GM18508 (cell line): ENCODE results near the gene ATP9B.
"Not testable (repeated sequence)": the region's sequence is repeated elsewhere in the genome, so short reads cannot be mapped to it uniquely, and the experiment has no call there.

Source experiments
- ATAC-seq: cut with Tn5 transposase; IDR thresholded peaks from one replicate; pipeline ENCODE4 v1.9.1; 2021; ENCODE audit warnings: moderate number of reproducible peaks; ENCODE audit not compliant: insufficient read depth, unreplicated experiment

The ATP9B gene

DNA sequence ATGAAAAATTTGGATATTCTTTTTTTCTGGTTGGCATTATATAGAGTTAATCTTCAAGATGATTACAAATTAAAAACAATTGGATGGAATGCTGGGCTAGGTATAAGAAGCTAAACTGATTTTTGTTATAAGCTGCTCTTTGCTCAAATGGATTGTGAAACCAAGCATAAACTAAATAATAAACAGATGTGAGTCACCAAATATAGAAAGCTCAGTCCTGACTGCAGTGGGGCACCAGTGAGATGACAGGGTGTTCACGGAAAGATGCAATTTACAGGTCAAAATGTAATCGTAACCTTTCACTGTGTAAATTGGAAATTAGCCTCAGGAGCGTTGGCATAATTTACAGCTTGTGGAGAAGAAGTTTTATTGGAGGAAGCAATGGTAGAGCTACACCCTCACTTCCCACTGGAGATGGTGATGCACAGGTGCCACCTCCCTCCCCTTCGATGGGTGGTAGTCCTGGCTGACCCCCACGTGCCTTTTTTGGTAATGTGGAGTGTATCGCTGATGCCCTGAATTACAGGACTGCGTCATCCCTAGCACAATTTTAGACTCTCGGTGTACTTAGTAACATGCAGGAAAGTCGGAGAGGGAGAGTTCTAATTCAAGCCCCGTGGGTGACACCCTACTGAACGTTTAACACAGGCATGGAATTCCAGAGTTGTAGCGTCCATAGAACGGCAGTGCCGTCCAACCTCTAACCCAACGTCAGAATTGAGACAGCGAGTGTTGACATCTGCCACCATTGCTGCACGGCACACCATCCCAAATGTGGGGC, 252.6 kb downstream of the ATP9B start:
- no peak for ATAC-seq

DNA sequence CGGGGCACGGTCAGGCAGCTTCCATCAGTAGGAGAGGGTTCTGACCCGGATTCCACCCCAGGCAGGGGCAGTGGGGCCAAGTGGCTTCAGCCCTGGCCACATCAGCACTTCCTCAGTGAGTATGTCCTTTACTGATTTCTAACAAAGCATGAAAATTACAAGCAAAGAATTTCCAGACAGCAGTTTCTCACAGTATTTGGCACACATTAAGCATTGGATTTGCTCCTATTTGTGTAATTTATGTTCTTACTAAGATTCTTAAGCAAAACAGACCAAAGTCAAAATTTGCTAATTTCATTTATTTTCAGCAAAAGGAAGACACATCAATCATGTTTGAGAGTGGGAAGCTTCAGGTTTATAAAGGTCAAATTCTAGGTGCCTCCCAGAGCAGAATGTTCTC, 253.2 kb downstream of the ATP9B start:
- ATAC-seq: no peak

DNA sequence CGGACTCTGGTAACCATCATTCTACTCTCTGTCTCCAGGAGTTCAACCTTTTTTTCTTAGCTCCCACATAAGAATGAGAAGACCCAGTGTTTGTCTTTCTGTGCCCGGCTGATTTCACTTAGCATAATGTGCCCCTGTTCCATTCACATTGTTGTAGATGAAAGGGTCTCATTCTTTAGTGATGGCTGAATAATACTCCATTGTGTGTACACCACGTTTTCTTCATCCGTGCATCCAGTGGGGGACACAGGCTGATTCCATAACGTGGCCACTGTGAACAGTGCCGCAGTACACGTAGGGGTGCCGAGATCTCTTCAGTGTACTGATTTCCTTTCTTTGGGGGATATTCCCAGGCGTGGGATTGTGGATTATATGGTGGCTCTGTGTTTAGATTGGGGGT, 254.3 kb downstream of the ATP9B start:
- no peak for ATAC-seq

DNA sequence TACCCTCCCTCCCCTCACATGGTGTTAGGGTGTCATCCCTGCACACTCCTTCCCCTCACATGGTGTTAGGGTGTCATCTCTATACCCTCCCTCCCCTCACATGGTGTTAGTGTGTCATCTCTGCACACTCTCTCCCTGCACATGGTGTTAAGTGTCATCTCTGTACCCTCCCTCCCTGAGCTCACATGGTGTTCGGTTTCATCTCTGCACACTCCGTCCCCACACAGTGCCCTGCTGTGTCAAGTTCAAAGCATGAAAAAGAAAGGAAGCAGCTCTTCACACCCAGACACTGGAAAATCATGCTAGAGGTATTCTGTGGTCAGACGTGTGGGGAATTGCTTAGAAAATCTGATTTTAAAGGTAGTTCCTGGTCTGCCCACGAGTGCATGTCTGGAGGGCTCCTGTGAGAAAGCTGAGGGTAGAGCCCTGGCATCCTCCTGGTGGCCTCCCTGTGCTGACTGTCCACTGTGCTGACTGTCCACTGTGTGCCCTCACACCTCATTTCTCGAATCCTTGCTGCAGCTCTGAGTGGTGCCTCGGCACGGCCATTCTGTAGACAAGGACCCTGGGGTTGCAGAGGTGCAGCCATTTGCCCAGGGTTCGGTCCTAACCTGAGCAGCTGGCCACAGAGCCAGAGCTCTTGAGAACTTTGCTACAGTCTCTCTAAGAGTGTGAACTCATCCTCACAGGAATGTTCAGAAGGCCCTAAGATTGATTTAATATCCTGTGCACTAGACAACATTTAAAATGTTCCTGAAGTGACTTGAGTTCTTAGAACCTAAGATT, 257.4 kb downstream of the ATP9B start:
- no peak for ATAC-seq

DNA sequence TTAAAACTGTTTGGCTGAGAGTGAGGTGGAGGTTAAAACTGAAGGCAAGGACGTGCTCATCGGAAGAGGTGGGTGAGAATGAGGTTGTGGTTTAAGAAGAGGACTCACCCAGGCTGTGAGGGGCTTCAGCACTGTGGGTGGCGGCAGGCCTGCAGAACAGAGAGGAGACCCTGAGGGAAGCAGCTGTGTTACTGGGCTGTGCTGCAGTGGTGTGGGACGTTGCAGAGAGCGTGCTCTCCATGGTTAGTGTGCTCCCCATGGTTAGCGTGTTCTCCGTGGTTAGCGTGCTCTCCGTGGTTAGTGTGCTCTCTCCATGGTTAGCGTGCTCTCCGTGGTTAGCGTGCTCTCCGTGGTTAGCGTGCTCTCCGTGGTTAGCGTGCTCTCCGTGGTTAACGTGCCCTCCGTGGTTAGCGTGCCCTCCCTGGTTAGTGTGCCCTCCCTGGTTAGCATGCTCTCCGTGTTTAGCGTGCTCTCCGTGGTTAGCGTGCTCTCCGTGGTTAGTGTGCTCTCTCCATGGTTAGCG, 258.1 kb downstream of the ATP9B start:
- no peak for ATAC-seq

DNA sequence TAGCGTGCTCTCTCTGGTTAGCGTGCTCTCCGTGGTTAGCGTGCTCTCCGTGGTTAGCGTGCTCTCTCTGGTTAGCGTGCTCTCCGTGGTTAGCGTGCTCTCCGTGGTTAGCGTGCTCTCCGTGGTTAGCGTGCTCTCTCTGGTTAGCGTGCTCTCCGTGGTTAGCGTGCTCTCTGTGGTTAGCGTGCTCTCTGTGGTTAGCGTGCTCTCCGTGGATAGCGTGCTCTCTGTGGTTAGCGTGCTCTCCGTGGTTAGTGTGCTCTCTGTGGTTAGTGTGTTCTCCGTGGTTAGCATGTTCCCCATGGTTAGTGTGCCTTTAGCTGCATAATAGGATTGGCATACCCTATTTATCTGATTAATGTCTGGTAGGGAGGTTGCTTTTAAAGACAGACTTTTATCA, 258.7 kb downstream of the ATP9B start:
- not testable (repeated sequence) for ATAC-seq

DNA sequence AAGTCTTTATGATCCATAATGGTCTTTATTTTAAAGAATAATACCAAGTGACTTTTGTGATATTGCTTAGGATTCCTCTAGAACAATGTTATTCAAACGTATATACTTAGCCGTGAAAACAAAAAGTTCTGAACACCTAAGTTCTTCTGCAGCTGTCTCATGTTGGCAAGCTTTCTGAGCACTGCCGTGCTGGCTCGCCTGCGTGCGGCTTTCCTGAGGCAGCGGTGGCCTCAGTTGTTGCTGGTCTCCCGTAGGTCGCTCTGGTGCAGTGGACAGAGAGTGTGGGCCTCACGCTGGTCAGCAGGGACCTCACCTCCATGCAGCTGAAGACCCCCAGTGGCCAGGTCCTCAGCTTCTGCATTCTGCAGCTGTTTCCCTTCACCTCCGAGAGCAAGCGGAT, 259.7 kb downstream of the ATP9B start:
- no peak for ATAC-seq

DNA sequence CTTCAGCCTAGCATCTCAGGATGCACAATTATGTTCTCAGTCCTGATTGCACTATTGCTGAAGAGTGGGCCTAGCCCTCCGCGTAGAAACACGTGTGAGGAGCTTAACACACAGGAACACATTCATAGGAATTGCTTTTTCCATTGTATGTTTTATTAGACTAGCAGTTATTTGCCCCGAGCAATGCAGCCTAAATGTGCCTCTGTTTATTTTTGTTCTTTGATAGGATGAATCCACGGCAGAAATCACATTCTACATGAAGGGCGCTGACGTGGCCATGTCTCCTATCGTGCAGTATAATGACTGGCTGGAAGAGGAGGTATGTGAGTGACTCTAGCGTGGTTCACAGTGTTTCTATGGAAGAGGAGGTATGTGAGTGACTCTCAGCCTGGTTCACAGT, 260.6 kb downstream of the ATP9B start:
- ATAC-seq: no peak

DNA sequence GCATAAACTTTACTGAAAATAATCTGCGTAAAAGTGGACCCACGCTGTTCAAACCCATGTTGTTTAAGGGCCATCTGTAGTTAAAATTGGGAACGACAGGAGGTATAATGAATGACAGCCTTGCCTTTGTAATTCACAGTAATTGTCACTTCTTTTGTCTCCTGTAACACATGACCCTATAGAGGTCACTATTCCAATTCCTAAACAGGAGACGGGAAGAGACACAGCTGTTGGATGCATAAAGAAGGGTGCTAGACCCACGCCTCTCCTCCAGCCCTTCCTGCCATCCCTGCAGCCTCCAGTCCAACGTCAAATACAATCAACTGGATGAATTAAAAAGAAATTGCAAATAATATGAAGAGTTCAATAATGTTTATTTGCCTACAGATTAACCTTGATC, 263.5 kb downstream of the ATP9B start:
- no peak for ATAC-seq

DNA sequence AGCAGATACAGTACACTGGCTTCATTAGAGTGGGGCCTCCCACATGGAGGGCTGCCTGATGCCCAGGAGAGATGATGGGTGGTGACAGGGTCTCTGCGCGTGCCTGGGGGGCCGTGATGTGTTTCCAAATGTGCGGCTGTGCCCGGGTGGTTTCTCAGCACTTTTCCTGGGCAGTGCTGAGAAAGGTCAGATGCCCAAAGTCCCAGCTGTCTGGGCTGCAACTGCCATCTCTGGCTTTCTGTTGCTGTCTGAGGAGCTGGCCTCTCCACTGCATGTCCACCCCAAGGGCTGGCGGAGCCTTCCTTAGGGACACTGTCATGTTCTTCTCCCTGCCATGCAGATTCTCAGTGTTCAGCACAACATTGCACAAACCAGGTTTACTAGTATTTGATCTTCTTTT, 263.9 kb downstream of the ATP9B start:
- no peak for ATAC-seq

DNA sequence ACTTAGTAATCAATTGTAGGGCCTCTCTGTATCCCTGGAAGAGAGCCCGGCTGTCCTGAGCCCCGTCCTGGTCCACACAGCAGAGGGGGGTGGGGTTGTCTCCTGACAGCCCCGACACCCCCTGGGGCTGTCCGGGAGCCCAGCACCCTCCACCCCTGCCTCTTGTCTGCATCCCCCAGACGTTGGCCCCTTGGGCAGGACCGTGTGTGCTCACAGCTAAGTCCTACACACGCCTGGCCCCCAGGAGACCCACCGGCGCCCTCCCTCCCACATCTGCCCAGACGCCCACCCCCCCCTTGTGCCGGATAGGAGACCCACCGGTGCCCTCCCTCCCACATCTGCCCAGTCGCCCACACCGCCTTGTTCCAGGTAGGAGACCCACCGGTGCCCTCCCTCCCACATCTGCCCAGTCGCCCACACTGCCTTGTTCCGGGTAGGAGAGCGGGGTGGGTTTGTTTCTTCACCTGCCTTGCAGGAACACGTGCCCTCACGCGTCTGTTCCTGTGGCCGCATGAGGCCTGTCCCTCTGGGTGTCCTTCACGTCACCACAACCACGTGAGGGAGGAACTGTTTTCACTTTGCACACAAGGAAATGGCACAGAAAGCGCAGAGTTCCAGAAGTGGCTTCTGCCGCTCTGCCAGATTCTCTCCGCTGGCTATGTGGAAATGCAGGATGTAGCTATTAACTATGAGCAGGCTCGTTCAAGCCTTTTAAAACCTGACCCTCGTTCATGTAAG, 265.5 kb downstream of the ATP9B start:
- ATAC-seq: no peak

DNA sequence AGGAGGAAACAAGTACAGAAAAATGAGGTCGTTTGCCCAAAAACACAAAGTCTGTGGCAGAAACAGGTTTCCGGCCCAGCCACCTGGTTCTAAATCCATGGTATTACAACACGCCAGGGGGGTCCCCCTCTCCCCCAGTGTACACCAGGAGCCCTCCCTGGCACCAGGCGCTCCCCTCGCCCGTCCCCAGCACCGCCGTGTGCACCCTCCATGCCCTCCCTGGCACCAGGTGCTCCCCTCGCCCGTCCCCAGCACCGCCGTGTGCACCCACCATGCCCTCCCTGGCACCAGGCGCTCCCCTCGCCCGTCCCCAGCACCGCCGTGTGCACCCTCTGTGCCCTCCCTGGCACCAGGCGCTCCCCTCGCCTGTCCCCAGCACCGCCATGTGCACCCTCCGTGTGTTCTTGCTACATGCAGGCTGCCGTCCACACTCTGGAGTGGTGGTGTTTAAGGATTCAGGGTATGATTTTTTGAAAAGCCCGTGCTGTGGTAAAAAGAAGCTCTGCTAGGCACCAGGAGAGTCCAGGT, 266.7 kb downstream of the ATP9B start:
- no peak for ATAC-seq

DNA sequence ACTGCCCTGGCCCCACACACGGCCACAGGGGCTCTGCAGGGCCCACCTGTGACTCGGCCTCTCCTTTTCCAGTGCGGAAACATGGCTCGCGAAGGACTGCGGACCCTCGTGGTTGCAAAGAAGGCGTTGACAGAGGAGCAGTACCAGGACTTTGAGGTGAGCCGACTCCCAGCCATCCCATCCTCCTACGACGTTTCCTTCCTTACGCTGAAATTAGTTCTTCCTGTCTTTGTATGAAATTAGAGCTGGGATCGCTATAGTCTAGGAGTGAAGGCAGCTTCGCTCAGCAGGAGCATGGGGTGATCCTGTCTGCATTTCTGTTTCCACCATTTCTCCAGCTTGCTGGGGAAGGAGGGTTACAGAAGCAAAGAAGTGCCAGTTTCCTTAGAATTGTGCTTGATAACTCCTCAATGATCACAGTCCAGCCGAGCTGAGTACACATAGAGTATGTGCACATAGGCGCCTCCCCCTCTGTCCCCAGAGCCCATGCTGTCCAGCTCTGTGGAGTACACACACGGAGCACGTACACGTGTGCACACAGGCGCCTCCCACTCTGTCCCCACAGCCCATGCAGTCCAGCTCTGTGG, 267.5 kb downstream of the ATP9B start:
- ATAC-seq: no peak

DNA sequence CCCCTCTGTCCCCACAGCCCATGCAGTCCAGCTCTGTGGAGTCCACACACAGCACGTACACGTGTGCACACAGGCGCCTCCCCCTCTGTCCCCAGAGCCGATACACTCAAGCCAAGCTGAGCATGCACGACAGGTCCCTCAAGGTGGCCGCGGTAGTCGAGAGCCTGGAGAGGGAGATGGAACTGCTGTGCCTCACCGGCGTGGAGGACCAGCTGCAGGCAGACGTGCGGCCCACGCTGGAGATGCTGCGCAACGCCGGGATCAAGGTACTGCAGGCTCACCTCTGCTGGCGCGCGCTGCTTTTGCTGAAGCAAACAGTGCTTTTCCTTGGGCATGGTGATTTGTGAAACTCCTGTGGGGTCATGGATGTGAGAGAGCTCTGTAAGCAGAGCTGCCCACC, 268.0 kb downstream of the ATP9B start:
- no peak for ATAC-seq

DNA sequence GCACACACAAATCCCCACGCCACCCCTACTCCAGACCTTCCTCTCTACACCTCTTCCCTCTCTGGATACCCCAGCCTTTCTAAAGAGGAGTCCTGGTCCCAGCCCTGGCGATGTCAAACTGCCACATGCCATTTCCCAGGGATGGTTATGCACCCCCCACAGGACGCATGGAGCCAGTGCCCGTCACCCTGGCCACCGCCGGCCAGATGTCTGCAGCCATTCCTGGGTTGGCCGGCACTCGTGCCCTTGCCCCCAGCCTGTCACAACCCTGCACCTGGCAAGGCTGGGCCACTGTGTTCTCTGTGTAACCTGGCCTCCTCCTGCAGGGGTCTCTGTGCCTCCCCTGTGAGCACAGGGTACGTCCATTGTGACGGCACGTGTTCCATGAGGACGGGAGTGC, 268.4 kb downstream of the ATP9B start:
- ATAC-seq: no peak

DNA sequence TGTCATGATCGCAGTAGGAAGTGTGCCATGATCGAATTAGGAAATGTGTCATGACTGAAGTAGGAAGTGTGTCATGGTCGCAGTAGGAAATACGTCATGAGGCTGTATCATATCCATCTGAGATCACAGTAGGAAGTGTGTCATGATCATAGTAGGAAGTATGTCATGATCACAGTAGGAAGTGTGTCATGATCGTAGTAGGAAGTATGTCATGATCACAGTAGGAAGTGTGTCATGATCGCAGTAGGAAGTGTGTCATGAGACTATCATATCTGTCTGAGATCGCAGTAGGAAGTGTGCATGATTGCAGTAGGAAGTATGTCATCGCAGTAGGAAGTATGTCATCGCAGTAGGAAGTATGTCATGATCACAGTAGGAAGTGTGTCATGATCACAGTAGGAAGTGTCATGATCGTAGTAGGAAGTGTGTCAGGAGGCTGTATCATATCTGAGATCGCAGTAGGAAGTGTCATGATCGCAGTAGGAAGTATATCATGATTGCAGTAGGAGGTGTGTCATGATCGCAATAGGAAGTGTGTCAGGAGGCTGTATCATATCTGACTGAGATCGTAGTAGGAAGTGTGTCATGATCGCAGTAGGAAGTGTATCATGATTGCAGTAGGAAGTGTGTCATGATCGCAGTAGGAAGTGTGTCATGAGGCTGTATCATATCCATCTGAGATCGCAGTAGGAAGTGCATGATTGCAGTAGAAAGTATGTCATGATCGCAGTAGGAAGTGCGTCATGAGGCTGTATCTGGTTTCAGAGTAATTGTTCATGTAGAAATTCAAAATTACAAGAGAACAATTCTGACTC, 270.1 kb downstream of the ATP9B start:
- no peak for ATAC-seq

DNA sequence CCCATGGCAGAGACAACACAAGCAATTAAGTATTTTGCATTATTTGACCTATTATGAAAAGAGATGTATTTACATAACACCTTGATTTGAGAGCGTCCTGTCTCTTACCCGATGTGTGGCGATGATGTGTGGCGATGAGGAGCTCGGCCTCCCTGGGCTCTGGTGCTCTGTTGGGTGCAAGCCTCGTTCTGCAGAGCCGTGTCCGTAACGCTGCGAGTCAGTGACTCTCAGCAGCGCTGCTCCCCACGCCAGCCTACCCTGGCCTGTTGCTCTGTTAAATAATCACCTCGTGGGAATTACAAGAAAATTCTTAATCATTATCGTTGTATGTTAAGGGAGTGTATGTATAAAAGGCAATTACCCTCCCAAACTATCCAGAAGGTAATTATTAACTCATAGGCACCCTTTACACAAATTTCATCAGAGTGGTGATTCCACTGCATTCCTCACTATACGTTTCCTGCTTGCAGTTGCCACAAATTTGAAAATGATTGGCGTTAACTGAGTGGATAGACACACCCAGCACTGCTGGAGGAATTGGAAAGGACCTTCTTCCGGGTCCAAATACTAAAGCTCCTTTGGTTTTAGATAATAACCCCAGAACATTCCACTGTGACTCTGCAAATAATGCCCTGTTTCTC, 274.5 kb downstream of the ATP9B start:
- no peak for ATAC-seq

DNA sequence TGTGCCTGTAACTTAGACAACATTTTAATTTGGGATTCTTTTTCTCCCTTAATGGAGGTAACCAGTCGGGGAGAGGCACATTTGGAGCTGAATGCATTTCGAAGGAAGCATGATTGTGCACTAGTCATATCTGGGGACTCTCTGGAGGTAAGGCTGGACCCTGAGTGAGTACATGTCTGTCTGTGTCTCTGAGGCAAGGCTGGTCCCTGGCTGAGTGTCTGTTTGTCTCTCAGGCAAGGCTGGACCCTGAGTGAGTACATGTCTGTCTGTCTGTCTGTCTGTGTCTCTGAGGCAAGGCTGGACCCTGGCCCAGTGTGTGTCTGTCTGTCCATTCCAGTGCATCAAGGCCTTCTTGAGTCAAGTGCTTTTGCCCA, 275.0 kb downstream of the ATP9B start:
- no peak for ATAC-seq

DNA sequence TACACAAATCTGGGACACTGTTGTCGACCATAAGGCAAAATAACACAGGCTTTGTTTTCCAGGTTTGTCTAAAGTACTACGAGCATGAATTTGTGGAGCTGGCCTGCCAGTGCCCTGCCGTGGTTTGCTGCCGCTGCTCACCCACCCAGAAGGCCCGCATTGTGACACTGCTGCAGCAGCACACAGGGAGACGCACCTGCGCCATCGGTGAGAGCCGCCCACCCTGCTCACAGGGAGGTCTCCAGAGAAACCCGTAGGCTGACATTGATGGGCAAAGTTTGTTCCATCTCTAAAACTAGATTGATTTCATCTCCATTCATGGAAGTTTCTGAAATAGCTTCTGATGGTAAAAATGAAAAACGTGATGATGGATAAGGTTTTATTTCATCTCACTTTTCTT, 276.2 kb downstream of the ATP9B start:
- ATAC-seq: no peak
